GM18867 (cell line): ENCODE measurements around the gene PEX5.

Source experiments
- ATAC-seq: cut with Tn5 transposase; IDR thresholded peaks from one replicate; pipeline ENCODE4 v1.9.1; 2021; ENCODE audit warnings: mild to moderate bottlenecking, moderate library complexity; ENCODE audit not compliant: unreplicated experiment

PEX5 gene

GRCh38 chr12:7189398-7190267 lies at the start of gene PEX5:
PEX5 (plus strand) TSS chr12:7189686; CDS start chr12:7190378, 692 bp downstream.
- ATAC-seq: peak; percentile 95

GRCh38 chr12:7141351-7142005 lies 48.0 kb upstream of the PEX5 start:
- no peak for ATAC-seq

GRCh38 chr12:7142056-7142644 lies 47.3 kb upstream of the PEX5 start:
- no peak for ATAC-seq

GRCh38 chr12:7142809-7143465 lies 46.5 kb upstream of the PEX5 start:
- no peak for ATAC-seq

- no peak for ATAC-seq
Measured at GRCh38 chr12:7143564-7143963, 45.9 kb upstream of the PEX5 start.

- ATAC-seq: no peak
Measured at GRCh38 chr12:7144414-7145120, 44.9 kb upstream of the PEX5 start.

- ATAC-seq: no peak
Measured at GRCh38 chr12:7145671-7146070, 43.8 kb upstream of the PEX5 start.

- no peak for ATAC-seq
Measured at GRCh38 chr12:7146228-7146627, 43.3 kb upstream of the PEX5 start.

- ATAC-seq: no peak
Measured at GRCh38 chr12:7146906-7147305, 42.6 kb upstream of the PEX5 start.

- no peak for ATAC-seq
Measured at GRCh38 chr12:7150356-7150755, 39.1 kb upstream of the PEX5 start.

- ATAC-seq: no peak
Measured at GRCh38 chr12:7150841-7151240, 38.6 kb upstream of the PEX5 start.

GRCh38 chr12:7151532-7151931 lies 38.0 kb upstream of the PEX5 start:
- no peak for ATAC-seq

GRCh38 chr12:7152818-7153217 lies 36.7 kb upstream of the PEX5 start:
- ATAC-seq: no peak

- no peak for ATAC-seq
Measured at GRCh38 chr12:7154042-7154441, 35.4 kb upstream of the PEX5 start.

GRCh38 chr12:7154901-7155470 lies 34.5 kb upstream of the PEX5 start:
- no peak for ATAC-seq

- ATAC-seq: no peak
Measured at GRCh38 chr12:7155471-7156034, 33.9 kb upstream of the PEX5 start.

GRCh38 chr12:7156259-7157197 lies 33.0 kb upstream of the PEX5 start:
- no peak for ATAC-seq

- ATAC-seq: no peak
Measured at GRCh38 chr12:7157391-7157790, 32.1 kb upstream of the PEX5 start.
